Thymus (tissue), 11 donors: ENCODE measurements around the gene KMT2E. TPM values are rescaled to one million over a fixed set of nuclear protein-coding genes. Genes with fewer than 3 reads are reported as not detected.
"Not testable (repeated sequence)": the region's sequence is repeated elsewhere in the genome, so short reads cannot be mapped to it uniquely, and the experiment has no call there.

ENCODE experiments used
- DNase-seq, 9 donors: peaks; one replicate each; pipeline ENCODE4 v3.0.0-alpha.2; 2013; ENCODE audit warnings: low spot score in 9 of 9, low read depth in 6 of 9, missing footprints in 1 of 9
- H3K27ac ChIP-seq, 2 donors: one replicate each; pipeline ENCODE4 v1.5.1; 2013; ENCODE audit warnings: control low read depth in 1 of 2, low read depth in 1 of 2, low read length in 1 of 2, mild to moderate bottlenecking in 1 of 2, moderate library complexity in 1 of 2
- H3K27me3 ChIP-seq, 2 donors: one replicate each; pipeline ENCODE4 v1.5.1; 2013; ENCODE audit warnings: low read length in 1 of 2; ENCODE audit not compliant: control insufficient read depth in 2 of 2, insufficient read depth in 1 of 2
- H3K36me3 ChIP-seq, 2 donors: one replicate each; pipeline ENCODE4 v1.5.1; 2013; ENCODE audit warnings: low read length in 1 of 2, mild to moderate bottlenecking in 1 of 2, moderate library complexity in 1 of 2; ENCODE audit not compliant: control insufficient read depth in 2 of 2, insufficient read depth in 2 of 2
- H3K4me1 ChIP-seq, 2 donors: one replicate each; pipeline ENCODE4 v1.5.1; 2013; ENCODE audit warnings: low read length in 2 of 2; ENCODE audit not compliant: control insufficient read depth in 2 of 2, insufficient read depth in 2 of 2
- H3K4me3 ChIP-seq, 2 donors: one replicate each; pipeline ENCODE4 v1.5.1; 2013; ENCODE audit warnings: low read length in 2 of 2, control low read depth in 1 of 2, mild to moderate bottlenecking in 1 of 2
- H3K9me3 ChIP-seq, 2 donors: one replicate each; pipeline ENCODE4 v1.5.1; 2013; ENCODE audit warnings: low read length in 1 of 2, mild to moderate bottlenecking in 1 of 2; ENCODE audit not compliant: control insufficient read depth in 2 of 2, insufficient read depth in 1 of 2
- WGBS: extraction: QIAGEN DNeasy Blood & Tissue Kit; methylation state at CpG from one replicate; pipeline ENCODE4 v1.1.7; 2013; 5-methylcytosine and 5-hydroxymethylcytosine counted together
- polyA plus RNA-seq: library from polyadenylated mRNA; stranded (reverse); fragments of 200-250 nt; gene quantifications from one replicate; pipeline ENCODE4 v1.2.3, GENCODE V29; 2013
- total RNA-seq: library from RNA; stranded (reverse); fragments of 120-200 nt; gene quantifications from one replicate; pipeline ENCODE4 v1.2.4, GENCODE V29; 2013
- donor health status: healthy.

Gene KMT2E
- total and polyA plus RNA-seq, 2 donors = 26.5 to 42.2 TPM

- WGBS = 95% methylated on average over 14 of the region's 14 CpGs
- H3K36me3 ChIP-seq = peaks cover 5 to 18% of the 10 kb centered on the region in 2 donors
- H3K27ac ChIP-seq, H3K4me3 ChIP-seq, DNase-seq, H3K9me3 ChIP-seq, H3K27me3 ChIP-seq: not testable (repeated sequence)
- H3K4me1 ChIP-seq = peaks cover 5 to 19% of the 10 kb centered on the region in 2 donors
Observed at GRCh38 chr7:104987403-104987802, 26.6 kb upstream of the KMT2E start.

GRCh38 chr7:104990983-104991382, 23.0 kb upstream of the KMT2E start:
- Histone ChIP-seq H3K27ac (no peak overlapping the region), H3K4me3 (no peak overlapping the region), H3K27me3 (no peaks in the 10 kb centered on the region), H3K9me3 (no peaks in the 10 kb centered on the region), H3K36me3 (peaks cover 5 to 33% of the 10 kb centered on the region in 2 donors), H3K4me1 (no peaks in the 10 kb centered on the region)
- no peak for DNase-seq
- WGBS = 99% methylated on average over 7 of the region's 7 CpGs

- Histone ChIP-seq H3K9me3 (no peaks in the 10 kb centered on the region), H3K4me3 (no peak overlapping the region), H3K27me3 (no peaks in the 10 kb centered on the region), H3K27ac (no peak overlapping the region), H3K36me3 (peaks cover 5 to 32% of the 10 kb centered on the region in 2 donors), H3K4me1 (no peaks in the 10 kb centered on the region)
- DNase-seq = no peak
- 94% methylated on average over 2 of the region's 2 CpGs for WGBS
Observed at GRCh38 chr7:104992306-104992705, 21.7 kb upstream of the KMT2E start.

GRCh38 chr7:104993217-104993862, 20.7 kb upstream of the KMT2E start:
- Histone ChIP-seq H3K4me3 (no peak overlapping the region), H3K36me3 (peaks cover 5 to 30% of the 10 kb centered on the region in 2 donors), H3K27me3 (no peaks in the 10 kb centered on the region), H3K4me1 (no peaks in the 10 kb centered on the region), H3K9me3 (no peaks in the 10 kb centered on the region), H3K27ac (no peak overlapping the region)
- WGBS = 95% methylated on average over 2 of the region's 2 CpGs
- DNase-seq = no peak

- H3K27ac ChIP-seq = no peak overlapping the region
- no peaks in the 10 kb centered on the region for H3K9me3 ChIP-seq
- H3K27me3 ChIP-seq = no peaks in the 10 kb centered on the region
- H3K4me1 ChIP-seq = peaks cover under 1 to 2% of the 10 kb centered on the region in 2 donors
- 98% methylated on average over 3 of the region's 3 CpGs for WGBS
- DNase-seq = no peak
- H3K4me3 ChIP-seq = no peak overlapping the region
- peaks cover 5 to 38% of the 10 kb centered on the region in 2 donors for H3K36me3 ChIP-seq
Observed at GRCh38 chr7:104998040-104998752, 15.8 kb upstream of the KMT2E start.

- WGBS = 80% methylated on average over 4 of the region's 4 CpGs
- DNase-seq = no peak
- no peak overlapping the region for H3K27ac ChIP-seq
Observed at GRCh38 chr7:105000200-105000599, 13.8 kb upstream of the KMT2E start.

GRCh38 chr7:105000927-105001336, 13.1 kb upstream of the KMT2E start:
- Histone ChIP-seq H3K9me3 (no peaks in the 10 kb centered on the region), H3K36me3 (peaks cover 5 to 36% of the 10 kb centered on the region in 2 donors), H3K4me1 (peaks cover 2 to 3% of the 10 kb centered on the region in 2 donors), H3K27ac (no peak overlapping the region), H3K4me3 (no peak overlapping the region), H3K27me3 (no peaks in the 10 kb centered on the region)
- WGBS = 97% methylated on average over 18 of the region's 18 CpGs
- DNase-seq = no peak

More at GRCh38 chr7:105000200-105000599, 13.8 kb upstream of the KMT2E start:
- Histone ChIP-seq H3K36me3 (peaks cover 5 to 33% of the 10 kb centered on the region in 2 donors), H3K4me1 (peaks cover 2 to 3% of the 10 kb centered on the region in 2 donors), H3K4me3 (no peak overlapping the region), H3K27me3 (no peaks in the 10 kb centered on the region), H3K9me3 (no peaks in the 10 kb centered on the region)

GRCh38 chr7:105001652-105002184, 12.3 kb upstream of the KMT2E start:
- Histone ChIP-seq H3K36me3 (peaks cover 5 to 31% of the 10 kb centered on the region in 2 donors), H3K9me3 (no peaks in the 10 kb centered on the region), H3K27ac (no peak overlapping the region), H3K4me1 (peaks cover 3 to 4% of the 10 kb centered on the region in 2 donors), H3K27me3 (no peaks in the 10 kb centered on the region), H3K4me3 (no peak overlapping the region)
- 96% methylated on average over 5 of the region's 5 CpGs for WGBS
- DNase-seq = no peak

- DNase-seq = no peak
Observed at GRCh38 chr7:105003275-105003674, 10.7 kb upstream of the KMT2E start.

More at GRCh38 chr7:105003275-105003674, 10.7 kb upstream of the KMT2E start:
- no peak overlapping the region for H3K4me3 ChIP-seq
- H3K4me1 ChIP-seq = peaks cover 7 to 10% of the 10 kb centered on the region in 2 donors
- H3K36me3 ChIP-seq = peaks cover 5 to 37% of the 10 kb centered on the region in 2 donors
- H3K27me3 ChIP-seq = no peaks in the 10 kb centered on the region
- no peak overlapping the region for H3K27ac ChIP-seq
- no peaks in the 10 kb centered on the region for H3K9me3 ChIP-seq
- 78% methylated on average over 5 of the region's 5 CpGs for WGBS
